ENCODE measurements around the gene SPACA1.
A peak's percentile ranks its signal among the peaks of the same experiment; 100 is the strongest.

The SPACA1 gene

DNA sequence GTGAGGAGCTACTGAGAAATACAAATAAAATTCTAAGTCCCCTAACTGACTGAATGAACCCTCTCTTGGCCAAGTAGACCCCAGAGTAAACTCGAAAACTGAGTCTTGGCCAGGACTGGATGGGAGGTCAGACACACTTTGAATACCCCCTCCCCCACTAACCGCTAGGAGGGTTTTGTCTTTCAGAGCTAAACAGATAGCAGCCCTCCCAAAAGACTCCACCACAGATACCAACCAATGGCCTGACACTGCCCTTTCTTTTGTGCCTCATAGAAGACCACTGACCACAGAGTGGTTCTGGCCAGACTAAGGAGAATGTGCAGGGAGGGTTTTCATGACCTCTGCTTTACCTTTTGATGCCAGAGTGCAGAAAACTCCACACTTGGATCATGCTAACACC, 42.1 kb downstream of the SPACA1 start:
- no peak for DNase-seq (ENCODE audit: low spot score)
- no peak for FAIRE-seq

GRCh38 chr6:88105741-88106340, 58.2 kb downstream of the SPACA1 start:
- DNase-seq (ENCODE audit: low spot score) (peak; percentile 4), FAIRE-seq (no peak)

GRCh38 chr6:88107241-88107640, 59.6 kb downstream of the SPACA1 start:
- no peak for DNase-seq (ENCODE audit: low spot score)

DNA sequence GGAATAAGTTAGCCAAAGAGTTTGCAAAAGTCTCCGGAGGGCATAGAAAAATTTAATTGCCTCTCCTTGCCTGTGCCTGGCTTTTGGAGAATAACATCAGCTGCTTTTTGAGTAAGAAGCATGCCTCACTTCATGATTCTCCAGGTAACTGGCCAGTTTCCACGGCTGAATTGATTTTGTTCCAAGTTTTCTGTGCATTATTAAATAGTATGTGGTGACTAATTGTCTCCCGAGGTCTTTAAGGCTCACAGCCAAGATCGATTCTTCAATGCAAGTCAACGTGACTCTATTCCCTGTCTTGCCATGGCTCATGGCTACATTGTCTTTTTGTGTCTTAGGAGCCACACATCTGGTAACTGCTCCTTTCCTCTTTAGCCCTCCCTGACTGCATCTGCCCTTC, 64.3 kb downstream of the SPACA1 start:
- DNase-seq (ENCODE audit: low spot score) (no peak), FAIRE-seq (no peak)

More at GRCh38 chr6:88107241-88107640, 59.6 kb downstream of the SPACA1 start:
- no peak for FAIRE-seq

- DNase-seq (ENCODE audit: low spot score) (no peak), FAIRE-seq (no peak)
Measured at GRCh38 chr6:88114838-88115237, 67.2 kb downstream of the SPACA1 start.

- FAIRE-seq: no peak
- no peak for DNase-seq (ENCODE audit: low spot score)
Measured at GRCh38 chr6:88115307-88115706, 67.7 kb downstream of the SPACA1 start.

- no peak for DNase-seq (ENCODE audit: low spot score)
- no peak for FAIRE-seq
Measured at GRCh38 chr6:88116276-88116675, 68.6 kb downstream of the SPACA1 start.

Data from urothelium cell line (cell line).